ACC112 (cell line): ENCODE data around the gene MS4A5.

Experiments used
- H2AFZ ChIP-seq: fragments of 200-600 bp; sonication (generic); one replicate; pipeline ENCODE4 v1.6.0; 2017; ENCODE audit warnings: antibody characterized with exemption, low read length; ENCODE audit not compliant: unreplicated experiment
- H3K27ac ChIP-seq: fragments of 200-600 bp; sonication (generic); 2 replicates; pipeline ENCODE4 v1.5.1; 2014; ENCODE audit warnings: low read depth, mild to moderate bottlenecking, antibody characterized with exemption, low read length, moderate library complexity
- H3K27me3 ChIP-seq: fragments of 200-600 bp; sonication (generic); 2 replicates; pipeline ENCODE4 v1.6.1; 2014; ENCODE audit warnings: mild to moderate bottlenecking, antibody characterized with exemption, low read length, moderate library complexity, mixed read lengths; ENCODE audit not compliant: insufficient read depth
- H3K36me3 ChIP-seq: fragments of 200-600 bp; sonication (generic); 2 replicates; pipeline ENCODE4 v1.6.1; 2016; ENCODE audit warnings: mild to moderate bottlenecking, antibody characterized with exemption, low read length, moderate library complexity, mixed read lengths; ENCODE audit not compliant: insufficient read depth
- H3K4me1 ChIP-seq: fragments of 200-600 bp; sonication (generic); one replicate; pipeline ENCODE4 v1.6.1; 2016; ENCODE audit warnings: low read length, mixed read lengths; ENCODE audit not compliant: insufficient read depth, unreplicated experiment, control insufficient read depth
- H3K4me3 ChIP-seq: fragments of 200-600 bp; sonication (generic); 2 replicates; pipeline ENCODE4 v1.5.1; 2014; ENCODE audit warnings: mild to moderate bottlenecking, low read depth, low read length
- H3K79me2 ChIP-seq: fragments of 200-600 bp; sonication (generic); one replicate; pipeline ENCODE4 v1.6.0; 2016; ENCODE audit warnings: low read length; ENCODE audit not compliant: control insufficient read depth, unreplicated experiment, insufficient read depth

Gene MS4A5

DNA sequence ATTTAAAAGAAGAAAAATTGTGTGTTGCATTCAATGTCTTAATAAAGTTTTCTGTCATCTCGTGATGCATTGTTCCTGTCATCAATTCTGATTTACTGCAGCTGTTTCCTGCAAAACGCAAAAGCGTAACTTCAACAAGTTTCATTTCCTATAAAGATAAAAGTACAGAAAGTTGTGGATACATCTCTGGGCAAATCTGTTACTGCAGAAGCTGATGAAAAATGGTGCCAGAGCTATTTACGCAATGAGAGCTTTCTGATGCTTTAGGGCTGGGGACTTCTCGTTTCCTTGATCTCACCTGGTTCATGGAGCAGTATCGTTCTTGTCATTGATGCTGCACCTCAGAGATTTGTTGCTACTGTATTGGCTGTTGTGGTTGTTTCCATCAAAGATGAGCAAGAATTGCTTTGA is 47.7 kb downstream of the MS4A5 start:
- Histone ChIP-seq H3K27ac (no peak overlapping the region), H3K4me1 (no peaks in the 10 kb centered on the region), H3K36me3 (no peaks in the 10 kb centered on the region), H3K4me3 (no peak overlapping the region), H2AFZ (no peak overlapping the region), H3K27me3 (no peaks in the 10 kb centered on the region), H3K79me2 (no peaks in the 10 kb centered on the region)

DNA sequence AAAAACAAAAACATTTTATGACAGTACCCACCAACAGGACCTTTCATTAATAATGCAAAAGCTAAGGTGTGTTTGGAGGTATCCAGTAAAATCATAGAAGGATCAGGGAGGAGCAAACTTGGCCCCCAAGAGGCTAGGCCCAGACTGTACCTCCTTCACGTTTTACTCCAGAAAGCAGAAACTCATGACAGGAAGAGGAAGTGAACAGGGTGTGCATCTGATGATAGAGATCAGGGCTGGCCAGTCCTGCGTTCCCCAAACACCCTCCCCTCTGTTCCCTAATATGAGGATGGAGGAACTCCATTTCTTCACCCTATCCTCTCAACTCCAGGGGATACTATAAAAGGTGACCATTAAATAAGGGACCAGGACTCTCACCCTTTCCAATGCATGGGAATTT is 53.0 kb downstream of the MS4A5 start:
- Histone ChIP-seq H3K27ac (no peak overlapping the region), H3K79me2 (no peaks in the 10 kb centered on the region), H3K36me3 (no peaks in the 10 kb centered on the region), H3K4me1 (no peaks in the 10 kb centered on the region), H2AFZ (no peak overlapping the region), H3K27me3 (no peaks in the 10 kb centered on the region), H3K4me3 (no peak overlapping the region)

DNA sequence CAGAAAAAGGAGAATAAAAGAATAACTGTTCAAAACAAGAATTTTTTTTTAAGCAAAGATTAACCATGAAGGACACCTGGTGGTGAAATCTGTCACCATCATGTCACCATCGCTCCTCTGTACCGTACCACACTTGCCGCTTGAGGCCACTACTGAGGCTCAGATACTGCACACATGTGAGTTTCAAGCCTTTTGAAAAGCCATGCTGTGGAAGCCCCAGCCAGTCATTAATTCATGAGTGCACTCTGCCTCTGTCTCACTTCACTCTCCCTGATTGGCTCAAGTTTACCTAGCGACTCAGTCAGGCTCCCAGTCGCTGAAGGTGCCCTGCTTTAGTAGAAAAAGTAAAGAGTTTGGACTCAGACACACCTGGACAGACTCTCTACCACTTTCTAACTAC is 56.6 kb downstream of the MS4A5 start:
- no peaks in the 10 kb centered on the region for H3K79me2 ChIP-seq
- H2AFZ ChIP-seq, result no peak overlapping the region
- no peak overlapping the region for H3K4me3 ChIP-seq
- H3K36me3 ChIP-seq, result no peaks in the 10 kb centered on the region
- H3K27ac ChIP-seq, result no peak overlapping the region
- H3K27me3 ChIP-seq, result no peaks in the 10 kb centered on the region
- no peaks in the 10 kb centered on the region for H3K4me1 ChIP-seq

DNA sequence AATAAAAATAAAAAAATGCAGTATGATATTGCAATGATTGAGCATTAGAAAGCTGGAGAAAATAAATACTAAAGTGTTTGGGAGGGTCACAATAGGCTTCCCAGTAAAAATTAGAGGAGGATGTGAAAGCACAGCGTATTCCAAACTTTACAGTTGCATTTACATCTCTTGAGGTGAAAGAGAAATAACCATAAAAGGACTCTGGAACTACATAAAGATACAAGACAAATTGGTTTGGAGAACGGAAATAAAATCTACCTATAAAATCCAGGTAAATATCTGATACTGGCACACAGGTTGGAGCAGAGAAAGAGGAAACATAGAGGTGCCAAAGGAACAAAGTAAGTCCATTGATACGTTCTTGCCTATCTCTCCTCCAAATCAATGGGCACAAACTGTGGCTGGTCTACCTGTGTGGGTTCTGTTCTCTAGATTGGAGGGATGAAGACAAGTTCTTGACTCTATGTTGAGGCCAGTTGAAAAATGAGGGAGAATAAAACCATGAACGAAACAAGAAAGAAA is 63.2 kb downstream of the MS4A5 start, which contains the start of gene MS4A12:
MS4A12 (plus strand) TSS at position 291 of the 522 bp plus-strand sequence. CDS start 4,541 bp downstream, outside the sequence.
- Histone ChIP-seq H3K4me1 (no peaks in the 10 kb centered on the region), H3K36me3 (no peaks in the 10 kb centered on the region), H3K4me3 (no peak within 1 kb of the TSS), H3K79me2 (no peaks in the 10 kb centered on the region), H3K27me3 (no peaks in the 10 kb centered on the region), H2AFZ (no peak within 1 kb of the TSS), H3K27ac (no peak within 1 kb of the TSS)

DNA sequence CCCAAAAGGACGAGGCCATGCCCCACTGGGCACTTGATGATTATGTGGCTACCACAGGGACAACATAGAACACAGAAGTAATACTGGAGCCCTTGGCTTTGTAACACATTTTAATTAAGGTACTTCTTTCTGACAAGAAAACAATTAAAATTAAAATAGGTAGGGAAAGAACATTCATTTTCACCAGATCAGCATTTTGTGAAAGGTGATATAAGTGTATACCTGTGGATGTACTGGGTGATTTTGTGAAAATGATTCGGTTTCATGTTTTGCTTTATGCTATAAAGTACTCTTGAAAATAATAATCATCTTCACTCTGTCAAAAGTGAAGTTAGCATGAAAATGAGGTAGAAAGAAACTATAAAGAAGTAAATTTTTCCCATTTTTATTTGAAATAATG is 64.1 kb downstream of the MS4A5 start:
- Histone ChIP-seq H3K79me2 (no peaks in the 10 kb centered on the region), H3K4me3 (no peak overlapping the region), H2AFZ (no peak overlapping the region), H3K27ac (no peak overlapping the region), H3K27me3 (no peaks in the 10 kb centered on the region), H3K36me3 (no peaks in the 10 kb centered on the region), H3K4me1 (no peaks in the 10 kb centered on the region)
